Activated naive CD4-positive, alpha-beta T cell treated with anti-CD3 and anti-CD28 coated beads, Interleukin-2, amount 50 U/mL, for 24 hours (primary cell): ENCODE measurements around the gene CDK3.

Source experiments
- H3K27ac Mint-ChIP-seq: one replicate; pipeline ENCODE4 v1.8.0; 2021; ENCODE audit warnings: mild to moderate bottlenecking, mixed read lengths
- H3K27me3 Mint-ChIP-seq: one replicate; pipeline ENCODE4 v1.8.0; 2021; ENCODE audit warnings: mixed read lengths
- H3K36me3 Mint-ChIP-seq: one replicate; pipeline ENCODE4 v1.8.0; 2021; ENCODE audit warnings: mixed read lengths
- H3K4me1 Mint-ChIP-seq: one replicate; pipeline ENCODE4 v1.8.0; 2021; ENCODE audit warnings: mixed read lengths
- H3K4me3 Mint-ChIP-seq: one replicate; pipeline ENCODE4 v1.8.0; 2021; ENCODE audit warnings: mild to moderate bottlenecking, mixed read lengths
- H3K9me3 Mint-ChIP-seq: one replicate; pipeline ENCODE4 v1.8.0; 2021; ENCODE audit warnings: mixed read lengths

The CDK3 gene

GRCh38 chr17:76019833-76020467 lies 19.3 kb downstream of the CDK3 start:
- Mint-ChIP-seq H3K9me3 (no peaks in the 10 kb centered on the region), H3K27me3 (no peaks in the 10 kb centered on the region), H3K27ac (no peak overlapping the region), H3K4me3 (no peak overlapping the region), H3K36me3 (no peaks in the 10 kb centered on the region), H3K4me1 (no peaks in the 10 kb centered on the region)

DNA sequence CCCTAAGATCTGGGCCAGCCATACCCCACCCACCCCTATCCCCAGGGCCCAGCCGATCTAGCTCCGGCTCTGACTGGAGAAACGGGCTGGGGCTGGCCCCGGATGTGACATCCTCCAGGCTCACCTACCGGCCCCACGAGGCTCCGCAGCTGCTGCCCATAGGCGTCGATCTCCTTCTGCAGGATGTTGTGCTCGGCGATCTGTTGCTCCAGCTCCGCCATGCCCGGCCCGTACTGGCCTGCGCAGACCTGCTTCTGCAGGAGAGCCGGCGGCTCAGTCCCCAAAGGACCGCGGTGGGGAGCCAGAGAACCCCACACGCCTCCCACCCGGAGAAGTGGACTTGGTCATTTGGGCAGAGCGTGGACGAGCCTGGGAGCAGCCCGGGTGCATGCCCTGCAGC lies 21.6 kb downstream of the CDK3 start:
- no peaks in the 10 kb centered on the region for H3K27me3 Mint-ChIP-seq
- H3K9me3 Mint-ChIP-seq: no peaks in the 10 kb centered on the region
- no peak overlapping the region for H3K4me3 Mint-ChIP-seq

GRCh38 chr17:76022973-76023899 lies 22.6 kb downstream of the CDK3 start:
- H3K27me3 Mint-ChIP-seq: no peaks in the 10 kb centered on the region
- H3K36me3 Mint-ChIP-seq: no peaks in the 10 kb centered on the region
- no peaks in the 10 kb centered on the region for H3K9me3 Mint-ChIP-seq
- H3K4me1 Mint-ChIP-seq: peaks cover under 1% of the 10 kb centered on the region
- no peak overlapping the region for H3K4me3 Mint-ChIP-seq
- H3K27ac Mint-ChIP-seq: peak overlapping the region; percentile 25

More for the DNA sequence above, 21.6 kb downstream of the CDK3 start:
- H3K36me3 Mint-ChIP-seq: no peaks in the 10 kb centered on the region
- H3K27ac Mint-ChIP-seq: no peak overlapping the region
- no peaks in the 10 kb centered on the region for H3K4me1 Mint-ChIP-seq

- Mint-ChIP-seq H3K4me1 (peaks cover 6% of the 10 kb centered on the region), H3K9me3 (no peaks in the 10 kb centered on the region), H3K27me3 (no peaks in the 10 kb centered on the region), H3K27ac (no peak overlapping the region), H3K4me3 (no peak overlapping the region), H3K36me3 (no peaks in the 10 kb centered on the region)
Observed at GRCh38 chr17:76023900-76024237, 23.2 kb downstream of the CDK3 start.

DNA sequence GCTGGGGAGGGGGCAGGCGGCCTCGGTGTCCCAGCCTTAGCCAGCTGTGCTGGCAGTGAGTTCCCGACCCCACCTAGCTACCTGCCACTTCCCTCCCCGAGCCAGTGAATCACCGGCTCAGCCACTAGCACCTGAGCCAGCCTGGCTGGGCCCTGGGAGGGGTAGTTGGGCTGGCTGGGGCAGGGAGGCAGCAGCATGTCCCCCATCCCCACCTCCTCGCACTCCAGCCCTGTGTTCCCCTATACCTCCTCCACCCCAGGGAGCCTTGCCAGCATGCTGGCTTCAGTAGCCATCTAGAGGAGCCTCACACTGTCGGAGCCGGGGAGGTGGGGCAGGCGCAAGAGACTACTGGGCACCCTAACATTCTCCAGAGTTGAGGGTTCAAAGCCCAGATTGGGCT lies 23.7 kb downstream of the CDK3 start:
- H3K27ac Mint-ChIP-seq: no peak overlapping the region
- no peak overlapping the region for H3K4me3 Mint-ChIP-seq
- H3K36me3 Mint-ChIP-seq: no peaks in the 10 kb centered on the region
- peaks cover 11% of the 10 kb centered on the region for H3K4me1 Mint-ChIP-seq
- H3K9me3 Mint-ChIP-seq: no peaks in the 10 kb centered on the region
- no peaks in the 10 kb centered on the region for H3K27me3 Mint-ChIP-seq

DNA sequence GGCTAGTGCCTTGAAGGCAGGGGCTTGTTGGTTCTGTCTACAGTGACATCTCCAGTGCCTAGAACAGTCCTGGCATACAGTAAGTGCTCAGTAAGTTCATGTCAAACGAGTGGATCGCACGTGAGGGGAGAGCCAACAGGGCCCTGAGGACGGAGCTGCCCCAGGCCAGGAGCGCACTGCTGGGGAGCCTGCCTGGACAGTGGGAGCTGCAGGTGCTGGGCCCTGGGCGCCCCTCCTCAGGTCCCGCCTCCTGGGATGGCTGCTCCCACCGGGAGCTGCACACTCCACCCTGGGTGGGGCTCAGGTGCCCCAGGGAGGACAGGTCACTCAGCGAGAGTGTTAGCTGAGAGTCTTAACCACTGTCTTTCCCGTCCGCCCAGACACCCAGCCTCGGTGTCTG lies 24.6 kb downstream of the CDK3 start:
- H3K4me1 Mint-ChIP-seq: peaks cover 17% of the 10 kb centered on the region

DNA sequence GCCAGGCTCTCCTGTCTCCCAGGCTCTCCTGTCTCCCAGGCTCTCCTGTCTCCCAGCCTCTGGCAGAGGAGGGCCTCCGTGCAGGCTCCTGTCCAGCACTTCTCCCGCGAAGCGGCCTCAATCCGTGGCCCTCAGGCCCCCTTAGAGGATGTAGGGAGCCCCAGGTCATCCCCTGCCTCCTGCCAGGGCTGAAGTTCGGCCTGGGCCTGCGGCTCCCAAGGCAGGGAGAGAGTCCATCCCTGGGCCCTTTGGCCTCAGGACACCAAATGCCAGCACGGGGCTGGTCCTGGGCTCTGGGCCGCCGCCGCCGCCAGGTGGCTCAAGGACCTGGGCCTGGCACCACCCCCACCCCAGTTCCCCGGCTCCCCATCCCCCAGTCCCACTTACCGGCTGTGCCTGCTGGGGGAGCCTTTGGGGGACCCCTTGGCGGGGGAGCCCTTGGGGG lies 26.1 kb downstream of the CDK3 start:
- H3K9me3 Mint-ChIP-seq: no peaks in the 10 kb centered on the region
- no peaks in the 10 kb centered on the region for H3K36me3 Mint-ChIP-seq
- no peak overlapping the region for H3K4me3 Mint-ChIP-seq
- peaks cover 17% of the 10 kb centered on the region for H3K4me1 Mint-ChIP-seq
- no peak overlapping the region for H3K27ac Mint-ChIP-seq
- no peaks in the 10 kb centered on the region for H3K27me3 Mint-ChIP-seq

More for the DNA sequence above, 24.6 kb downstream of the CDK3 start:
- Mint-ChIP-seq H3K36me3 (no peaks in the 10 kb centered on the region), H3K27me3 (no peaks in the 10 kb centered on the region), H3K4me3 (no peak overlapping the region), H3K9me3 (no peaks in the 10 kb centered on the region), H3K27ac (no peak overlapping the region)

DNA sequence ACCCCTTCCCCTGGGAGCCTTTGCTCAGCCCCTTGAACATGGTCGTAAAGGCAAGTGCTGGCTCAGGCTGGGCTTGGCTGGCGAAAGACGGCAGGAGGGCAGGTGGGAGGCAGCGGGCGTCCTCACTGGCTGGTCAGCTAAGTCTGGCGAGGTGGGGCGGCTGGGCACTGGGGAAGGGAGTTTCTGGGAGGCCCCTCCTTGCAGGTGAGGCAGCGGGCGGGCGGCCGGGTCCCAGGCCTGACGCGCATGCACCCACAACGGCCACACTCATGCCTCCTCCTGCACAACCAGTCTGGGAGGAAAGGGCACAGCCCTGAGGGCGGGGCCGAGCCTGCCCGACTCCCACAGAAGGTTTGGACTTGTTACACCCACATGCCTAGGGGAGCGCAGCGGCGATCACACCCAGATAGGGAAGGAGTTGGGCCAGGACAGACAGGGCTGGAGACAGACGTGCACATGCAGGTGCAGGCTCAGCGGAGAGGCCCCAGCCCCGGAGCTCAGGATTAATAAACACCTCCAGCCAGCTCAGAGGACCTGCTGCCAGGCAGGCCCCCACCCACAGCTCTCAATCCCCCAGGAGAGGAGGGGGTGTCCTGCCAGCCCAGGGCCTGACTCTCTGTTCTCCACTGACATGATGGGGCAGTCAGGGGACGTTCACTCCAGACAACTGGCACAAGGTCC lies 26.6 kb downstream of the CDK3 start, which contains the start of gene EVPL:
EVPL (minus strand) TSS at position 148 of the 681 bp plus-strand sequence; CDS start at position 40, 108 bp downstream.
- Mint-ChIP-seq H3K9me3 (no peaks in the 10 kb centered on the region), H3K27me3 (no peaks in the 10 kb centered on the region), H3K4me3 (no peak within 1 kb of the TSS), H3K4me1 (peaks cover 17% of the 10 kb centered on the region), H3K27ac (no peak within 1 kb of the TSS), H3K36me3 (no peaks in the 10 kb centered on the region)

DNA sequence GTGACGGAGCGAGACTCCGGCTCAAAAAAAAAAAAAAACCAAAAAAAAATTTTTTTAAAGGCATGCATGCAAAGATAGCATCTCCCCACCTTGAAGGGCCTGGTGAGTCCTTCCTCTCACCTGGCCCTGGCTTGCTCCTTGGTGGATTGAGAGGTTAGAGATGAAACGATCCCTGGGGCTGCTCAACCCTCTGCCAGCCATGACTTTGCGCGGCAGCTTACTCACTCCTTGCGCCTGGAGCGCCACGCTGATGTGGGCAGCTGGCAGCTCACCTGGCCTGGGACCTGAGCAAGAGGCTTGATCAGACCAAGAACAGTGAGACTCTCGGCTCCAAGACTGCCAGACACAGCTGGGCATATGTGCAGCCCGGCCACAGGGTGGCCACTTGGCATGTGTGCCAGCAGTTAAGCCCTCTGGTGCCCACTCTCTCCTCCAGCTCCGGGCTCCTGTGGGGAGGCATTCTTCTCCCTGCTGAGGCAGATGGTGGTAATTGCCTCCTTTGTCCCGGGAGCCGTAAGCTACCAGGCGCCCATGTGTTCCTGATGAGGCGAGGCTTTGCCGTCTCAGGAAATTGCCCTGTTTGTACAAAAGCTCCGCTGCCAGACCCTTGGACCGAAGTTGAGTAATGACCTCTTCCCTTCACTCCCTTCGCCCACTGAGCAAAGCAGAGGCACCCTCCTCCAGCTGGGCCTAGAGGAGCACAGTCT lies 31.6 kb downstream of the CDK3 start:
- no peak overlapping the region for H3K4me3 Mint-ChIP-seq
- H3K9me3 Mint-ChIP-seq: no peaks in the 10 kb centered on the region
- no peaks in the 10 kb centered on the region for H3K27me3 Mint-ChIP-seq
- H3K4me1 Mint-ChIP-seq: peaks cover 29% of the 10 kb centered on the region
- H3K27ac Mint-ChIP-seq: no peak overlapping the region
- no peaks in the 10 kb centered on the region for H3K36me3 Mint-ChIP-seq

GRCh38 chr17:76032780-76033108 lies 32.1 kb downstream of the CDK3 start:
- Mint-ChIP-seq H3K27me3 (no peaks in the 10 kb centered on the region), H3K27ac (no peak overlapping the region), H3K4me1 (peaks cover 29% of the 10 kb centered on the region), H3K9me3 (no peaks in the 10 kb centered on the region), H3K36me3 (no peaks in the 10 kb centered on the region), H3K4me3 (no peak overlapping the region)

- H3K27me3 Mint-ChIP-seq: no peaks in the 10 kb centered on the region
- no peak overlapping the region for H3K4me3 Mint-ChIP-seq
- no peaks in the 10 kb centered on the region for H3K36me3 Mint-ChIP-seq
- H3K9me3 Mint-ChIP-seq: no peaks in the 10 kb centered on the region
- H3K4me1 Mint-ChIP-seq: peaks cover 29% of the 10 kb centered on the region
- no peak overlapping the region for H3K27ac Mint-ChIP-seq
Observed at GRCh38 chr17:76033139-76033538, 32.5 kb downstream of the CDK3 start.

- Mint-ChIP-seq H3K9me3 (no peaks in the 10 kb centered on the region), H3K36me3 (peaks cover 2% of the 10 kb centered on the region), H3K27me3 (no peaks in the 10 kb centered on the region), H3K4me1 (peaks cover 15% of the 10 kb centered on the region), H3K27ac (no peak overlapping the region), H3K4me3 (no peak overlapping the region)
Observed at GRCh38 chr17:76034428-76035350, 34.0 kb downstream of the CDK3 start.

GRCh38 chr17:76036497-76037261 lies 36.0 kb downstream of the CDK3 start:
- peaks cover 6% of the 10 kb centered on the region for H3K36me3 Mint-ChIP-seq
- H3K4me1 Mint-ChIP-seq: peaks cover 12% of the 10 kb centered on the region
- no peaks in the 10 kb centered on the region for H3K27me3 Mint-ChIP-seq
- peak overlapping the region; percentile 62 for H3K27ac Mint-ChIP-seq
- H3K9me3 Mint-ChIP-seq: no peaks in the 10 kb centered on the region
- H3K4me3 Mint-ChIP-seq: no peak overlapping the region

GRCh38 chr17:76038050-76038449 lies 37.4 kb downstream of the CDK3 start:
- no peaks in the 10 kb centered on the region for H3K27me3 Mint-ChIP-seq
- no peak overlapping the region for H3K4me3 Mint-ChIP-seq
- H3K9me3 Mint-ChIP-seq: no peaks in the 10 kb centered on the region
- H3K36me3 Mint-ChIP-seq: peaks cover 6% of the 10 kb centered on the region
- H3K27ac Mint-ChIP-seq: peak overlapping the region; percentile 89
- peaks cover 12% of the 10 kb centered on the region for H3K4me1 Mint-ChIP-seq
